Fibroblast of skin of back (primary cell): ENCODE measurements around the gene ZNF853.
"Not testable (repeated sequence)": the region's sequence is repeated elsewhere in the genome, so short reads cannot be mapped to it uniquely, and the experiment has no call there.

Experiments
- DNase-seq: peaks from one replicate; pipeline ENCODE4 v3.0.0-alpha.2; 2013

ZNF853 gene

DNA sequence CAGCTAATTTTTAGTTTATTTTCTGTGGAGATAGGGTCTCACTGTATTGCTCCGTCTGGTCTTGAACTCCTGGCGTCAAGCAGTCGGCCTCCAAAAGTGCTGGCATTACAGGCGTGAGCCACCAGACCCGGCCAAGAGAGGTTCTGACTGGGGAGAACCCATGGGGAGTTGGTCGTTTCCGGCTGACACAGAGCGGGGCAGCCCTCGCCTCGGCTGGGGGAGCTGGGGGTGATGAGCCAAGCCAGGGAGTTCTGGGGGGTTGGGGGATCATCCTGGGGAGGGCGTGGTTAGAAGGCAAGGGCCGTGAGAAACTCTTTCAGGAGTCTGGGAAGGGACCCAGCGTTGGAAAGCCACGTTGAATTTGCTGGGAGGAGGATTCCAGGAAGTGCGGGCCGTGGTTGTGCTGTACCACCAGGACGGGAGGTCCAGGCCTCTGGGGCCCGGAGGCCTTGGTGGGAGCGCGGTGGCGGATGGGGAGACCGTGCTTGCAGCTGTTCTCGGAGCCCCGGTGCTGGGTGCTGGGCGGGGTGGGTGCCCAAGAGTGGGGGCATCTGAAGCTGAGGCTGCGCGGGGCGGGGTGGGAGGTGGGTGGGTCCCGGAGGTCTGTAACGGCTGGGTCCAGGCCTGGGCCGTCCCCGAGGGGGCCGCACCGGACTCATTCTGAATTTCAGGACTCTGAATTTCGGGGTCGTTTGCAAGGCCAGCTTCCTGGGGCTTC is 8.4 kb upstream of the ZNF853 start:
- no peak for DNase-seq

DNA sequence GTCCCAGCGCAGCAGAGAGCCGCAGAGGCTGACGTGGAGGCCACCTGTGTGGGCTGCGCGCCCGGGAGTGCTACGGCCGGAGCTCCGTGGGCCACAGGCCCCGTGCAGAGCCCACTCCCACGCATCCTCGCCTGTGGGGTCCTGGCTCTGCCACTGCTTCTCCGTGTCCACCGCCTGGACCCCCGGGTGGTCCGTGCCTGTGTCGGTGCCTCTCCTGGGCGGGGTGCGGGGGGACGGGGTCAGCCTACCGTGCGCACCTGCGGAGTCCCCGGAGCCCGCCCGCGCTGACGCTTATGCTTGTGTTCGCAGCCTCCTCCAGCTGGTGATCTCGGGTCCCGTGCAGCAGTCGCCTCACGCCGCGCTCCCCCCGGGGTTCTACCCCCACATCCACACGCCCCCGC is 7.8 kb upstream of the ZNF853 start:
- DNase-seq: no peak

DNA sequence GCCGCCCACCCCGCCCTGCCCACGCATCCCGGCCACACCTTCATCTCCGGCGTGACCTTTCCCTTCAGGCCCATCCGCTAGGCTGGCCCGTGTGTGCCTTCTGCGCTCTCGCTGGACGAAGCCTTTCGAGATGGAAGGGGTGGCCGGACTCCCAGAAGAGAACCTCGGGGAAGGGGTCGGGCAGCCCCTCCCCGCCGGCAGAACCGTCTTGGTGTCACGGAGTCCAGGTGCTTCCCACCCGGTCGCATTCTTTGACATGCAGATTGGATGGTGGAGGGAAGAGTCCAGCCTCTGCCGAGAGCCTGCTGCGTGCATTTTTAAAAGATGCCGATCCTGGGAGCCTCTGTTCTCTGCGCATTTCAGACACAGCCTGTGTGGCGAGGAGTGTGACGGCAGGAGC is 7.3 kb upstream of the ZNF853 start:
- no peak for DNase-seq

DNA sequence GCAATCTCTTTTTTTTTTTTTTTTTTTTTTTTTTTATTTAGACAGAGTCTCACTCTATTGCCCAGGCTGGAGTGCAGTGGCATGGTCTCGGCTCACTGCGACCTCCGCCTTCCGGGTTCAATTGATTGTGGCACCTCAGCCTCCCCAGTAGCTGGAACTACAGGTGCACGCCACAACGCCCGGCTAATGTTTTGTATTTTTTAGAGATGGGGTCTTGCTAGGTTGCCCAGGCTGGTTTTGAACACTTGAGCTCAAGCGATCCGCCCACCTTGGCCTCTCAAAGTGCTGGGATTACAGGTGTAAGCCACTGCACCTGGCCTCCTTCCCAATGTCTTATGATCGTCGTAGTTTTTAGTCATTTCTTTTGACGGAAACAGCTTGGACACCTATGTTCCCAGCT is 6.6 kb upstream of the ZNF853 start:
- no peak for DNase-seq

DNA sequence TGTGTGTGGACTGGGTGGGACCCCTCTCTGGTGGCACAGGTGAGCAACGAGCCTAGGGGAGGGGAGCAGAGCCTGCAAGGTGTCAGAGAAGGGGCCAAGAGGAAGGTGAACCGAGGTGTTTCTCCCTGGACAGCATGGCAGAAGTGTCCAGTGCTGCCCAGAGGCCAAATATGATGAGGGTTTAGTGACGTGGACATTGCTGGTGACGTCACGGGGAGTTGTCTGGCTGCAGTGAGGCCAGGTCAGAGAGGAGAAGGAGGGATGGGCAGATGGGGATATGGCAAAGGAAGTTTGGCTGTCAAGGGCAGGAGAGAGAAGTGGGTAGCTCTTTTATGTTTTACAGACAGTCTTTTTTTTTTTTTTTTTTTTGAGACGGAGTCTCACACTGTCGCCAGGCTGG is 2.6 kb upstream of the ZNF853 start:
- no peak for DNase-seq

DNA sequence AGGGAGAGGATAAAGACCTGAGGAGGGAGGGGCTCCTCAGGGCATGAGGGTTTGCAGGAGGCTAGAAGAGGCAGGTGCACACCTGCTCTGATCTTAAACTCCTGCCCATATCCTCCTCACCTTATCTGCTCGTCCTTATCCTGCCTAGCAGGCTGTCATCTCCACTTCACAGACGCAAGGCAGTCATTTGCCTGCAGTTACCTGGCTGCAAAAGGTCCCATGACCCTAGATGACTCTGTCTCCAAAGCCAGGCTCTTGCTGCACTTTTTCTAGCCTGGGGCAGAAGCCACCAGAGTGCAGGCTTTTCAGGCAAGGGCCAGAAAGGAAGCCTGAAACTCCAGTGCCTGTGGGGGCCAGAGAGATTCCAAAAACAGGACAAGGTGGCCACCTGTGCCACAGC is 1.7 kb upstream of the ZNF853 start:
- no peak for DNase-seq

DNA sequence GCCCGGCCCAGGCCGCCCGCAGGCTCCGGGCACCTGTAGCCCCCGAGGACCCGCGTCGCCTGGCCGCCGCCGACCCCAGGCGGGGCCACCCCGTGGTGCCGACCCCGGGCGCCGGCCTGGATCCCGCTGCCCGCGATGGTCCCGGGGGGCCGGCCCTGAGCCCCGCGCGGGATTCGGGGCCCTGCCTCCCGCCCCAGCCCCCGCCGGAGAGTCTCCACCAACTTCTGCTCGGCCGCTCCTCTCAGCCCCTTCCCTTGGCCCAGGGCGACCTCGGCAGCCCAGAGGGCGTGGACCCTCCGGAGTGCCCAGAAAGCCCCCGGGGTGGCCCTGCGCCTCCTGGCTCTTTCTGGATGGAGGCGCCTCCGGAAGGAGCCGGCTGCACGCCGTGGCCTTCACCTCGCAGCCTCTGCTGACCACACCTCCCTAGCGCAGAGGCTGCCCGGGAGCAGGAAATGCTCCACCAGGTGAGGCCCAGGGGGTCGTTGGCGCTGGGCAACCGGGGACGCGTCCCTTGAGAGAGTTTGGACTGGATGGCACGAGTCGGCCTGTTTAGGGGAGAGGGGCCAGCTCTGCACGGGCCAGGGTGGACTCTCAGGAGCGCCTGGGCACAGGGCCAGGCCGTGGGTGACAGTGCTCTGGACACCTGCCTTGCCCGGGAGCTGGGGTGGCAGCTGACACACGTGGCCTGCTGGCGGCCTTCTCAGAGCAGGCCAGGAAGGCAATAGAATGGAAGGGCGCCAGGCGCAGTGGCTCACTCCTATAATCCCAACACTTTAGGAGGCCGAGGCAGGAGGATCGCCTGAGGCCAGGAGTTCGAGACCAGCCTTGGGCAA is 529 bp downstream of the ZNF853 start:
- no peak for DNase-seq

DNA sequence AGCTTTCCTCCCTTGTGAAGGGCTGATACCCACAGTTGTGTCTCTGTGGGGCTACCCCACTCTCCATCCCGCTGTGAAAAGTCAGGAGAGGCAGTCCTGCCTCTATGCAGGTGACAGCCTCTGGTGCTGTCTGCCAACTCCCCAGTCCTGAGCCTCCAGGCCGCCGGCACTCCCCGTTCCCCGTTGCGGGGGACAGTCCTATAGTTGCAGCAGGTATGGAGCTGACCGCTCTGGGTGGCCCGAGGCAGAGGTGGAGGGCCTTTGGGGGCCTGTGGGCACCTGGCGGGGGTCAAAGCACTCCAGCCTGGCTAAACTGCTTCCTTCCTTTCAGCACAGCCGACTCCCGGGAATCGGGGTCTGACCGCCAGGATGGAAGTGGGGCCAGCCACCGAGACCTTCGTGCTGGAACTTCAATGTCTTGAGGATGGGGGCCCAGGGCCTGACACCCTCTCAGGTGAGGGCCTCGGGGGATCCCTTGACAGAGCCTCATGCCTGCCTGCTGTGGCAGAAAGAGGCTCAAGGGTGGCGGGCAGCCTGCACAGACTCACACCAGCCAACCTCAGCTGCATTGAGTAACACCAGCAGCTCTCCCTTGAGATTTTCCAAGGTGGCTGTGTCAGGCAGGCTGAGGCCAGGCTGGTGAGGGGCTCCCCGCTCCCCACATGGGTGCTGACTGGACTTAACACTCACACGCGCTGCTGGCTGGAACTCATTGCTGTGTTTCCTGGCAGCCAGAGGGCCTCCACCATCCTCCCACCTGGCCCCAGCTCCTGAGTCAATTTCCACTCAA is 1.6 kb downstream of the ZNF853 start:
- DNase-seq: no peak

DNA sequence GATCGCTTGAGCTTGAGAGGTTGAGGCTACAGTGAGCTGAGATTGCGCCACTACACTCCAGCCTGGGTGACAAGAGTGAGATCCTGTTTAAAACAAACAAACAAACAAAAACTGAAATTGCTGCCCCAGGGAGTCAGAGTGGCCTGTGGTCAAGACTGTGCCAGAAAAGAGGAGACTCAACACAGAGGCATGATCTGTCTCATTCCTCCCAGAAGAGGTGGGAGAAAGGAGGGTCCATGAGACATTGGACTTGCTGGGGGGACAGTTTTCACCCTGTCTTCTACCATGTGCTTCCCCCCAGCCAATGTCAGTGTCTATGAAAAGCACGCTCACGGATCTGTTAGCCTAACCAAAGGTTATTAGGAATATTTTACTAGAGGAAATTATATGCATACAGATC is 3.2 kb downstream of the ZNF853 start:
- peak; percentile 13 for DNase-seq

DNA sequence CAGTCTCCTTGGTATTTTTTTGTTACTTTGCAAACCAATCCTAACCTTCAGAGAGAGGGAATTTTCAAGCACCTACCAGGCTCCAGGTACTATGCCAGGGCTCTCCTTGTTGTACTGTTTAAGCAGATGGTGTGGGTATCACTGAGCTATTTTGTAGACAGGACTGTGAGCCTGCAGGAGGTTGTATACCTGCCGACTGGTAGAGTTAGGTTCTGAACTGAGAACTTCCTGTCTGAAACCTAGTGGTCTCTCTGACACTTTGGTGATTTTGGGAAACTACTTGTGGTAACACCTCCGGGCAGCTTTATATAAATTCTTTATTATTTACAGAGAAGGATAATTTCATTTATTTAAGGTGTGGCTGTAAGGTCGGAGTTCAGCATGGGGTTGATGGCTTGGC is 4.6 kb downstream of the ZNF853 start:
- DNase-seq: no peak

DNA sequence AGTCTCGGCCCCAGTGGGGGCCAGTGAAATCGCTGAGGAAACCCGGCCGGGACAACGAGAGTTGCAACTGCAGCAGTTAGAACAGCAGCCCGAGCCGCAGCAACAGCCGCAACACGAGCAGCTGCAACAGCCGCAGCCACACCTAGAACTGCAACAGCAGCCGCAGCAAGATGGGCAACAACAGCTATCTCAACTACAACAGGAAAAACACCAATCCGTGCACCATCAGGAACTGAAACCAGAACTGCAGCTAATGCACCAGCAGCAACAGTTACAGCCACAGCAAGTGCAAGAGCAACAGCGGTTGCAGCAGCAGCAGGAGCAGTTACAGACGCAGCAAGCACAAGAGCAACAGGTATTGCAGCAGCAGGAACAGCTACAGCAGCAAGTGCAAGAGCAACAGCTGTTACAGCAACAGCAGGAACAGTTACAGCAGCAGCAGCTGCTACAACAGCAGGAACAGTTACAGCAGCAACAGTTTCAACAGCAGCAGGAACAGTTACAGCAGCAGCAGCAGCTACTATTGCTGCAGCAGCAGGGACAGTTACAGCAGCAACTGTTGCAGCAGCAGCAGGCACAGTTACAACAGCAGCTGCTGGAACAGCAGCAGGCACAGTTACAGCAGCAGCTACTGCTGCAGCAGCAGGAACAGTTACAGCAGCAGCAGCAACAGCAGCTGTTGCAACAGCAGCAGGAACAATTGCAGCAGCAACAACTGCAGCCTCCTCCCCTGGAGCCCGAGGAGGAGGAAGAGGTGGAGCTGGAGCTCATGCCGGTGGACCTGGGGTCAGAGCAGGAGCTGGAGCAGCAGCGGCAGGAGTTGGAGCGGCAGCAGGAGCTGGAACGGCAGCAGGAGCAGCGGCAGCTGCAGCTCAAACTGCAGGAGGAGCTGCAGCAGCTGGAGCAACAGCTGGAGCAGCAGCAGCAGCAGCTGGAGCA is 6.1 kb downstream of the ZNF853 start:
- no peak for DNase-seq

DNA sequence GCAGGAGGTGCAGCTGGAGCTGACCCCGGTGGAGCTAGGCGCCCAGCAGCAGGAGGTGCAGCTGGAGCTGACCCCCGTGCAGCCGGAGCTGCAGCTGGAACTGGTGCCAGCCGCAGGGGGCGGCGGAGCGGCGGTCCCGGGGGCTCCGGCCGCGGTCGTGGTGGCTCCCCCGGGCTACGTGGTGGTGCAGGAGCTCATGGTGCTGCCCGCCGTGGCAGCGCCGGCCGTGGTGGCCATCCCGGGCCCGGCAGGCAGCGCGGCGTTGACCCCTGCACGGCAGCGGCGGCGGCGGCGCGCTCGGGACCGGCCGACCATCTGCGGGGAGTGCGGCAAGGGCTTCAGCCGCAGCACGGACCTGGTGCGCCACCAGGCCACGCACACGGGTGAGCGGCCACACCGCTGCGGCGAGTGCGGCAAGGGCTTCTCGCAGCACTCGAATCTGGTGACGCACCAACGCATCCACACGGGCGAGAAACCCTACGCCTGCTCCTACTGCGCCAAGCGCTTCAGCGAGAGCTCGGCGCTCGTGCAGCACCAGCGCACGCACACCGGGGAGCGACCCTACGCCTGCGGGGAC is 6.8 kb downstream of the ZNF853 start:
- no peak for DNase-seq

DNA sequence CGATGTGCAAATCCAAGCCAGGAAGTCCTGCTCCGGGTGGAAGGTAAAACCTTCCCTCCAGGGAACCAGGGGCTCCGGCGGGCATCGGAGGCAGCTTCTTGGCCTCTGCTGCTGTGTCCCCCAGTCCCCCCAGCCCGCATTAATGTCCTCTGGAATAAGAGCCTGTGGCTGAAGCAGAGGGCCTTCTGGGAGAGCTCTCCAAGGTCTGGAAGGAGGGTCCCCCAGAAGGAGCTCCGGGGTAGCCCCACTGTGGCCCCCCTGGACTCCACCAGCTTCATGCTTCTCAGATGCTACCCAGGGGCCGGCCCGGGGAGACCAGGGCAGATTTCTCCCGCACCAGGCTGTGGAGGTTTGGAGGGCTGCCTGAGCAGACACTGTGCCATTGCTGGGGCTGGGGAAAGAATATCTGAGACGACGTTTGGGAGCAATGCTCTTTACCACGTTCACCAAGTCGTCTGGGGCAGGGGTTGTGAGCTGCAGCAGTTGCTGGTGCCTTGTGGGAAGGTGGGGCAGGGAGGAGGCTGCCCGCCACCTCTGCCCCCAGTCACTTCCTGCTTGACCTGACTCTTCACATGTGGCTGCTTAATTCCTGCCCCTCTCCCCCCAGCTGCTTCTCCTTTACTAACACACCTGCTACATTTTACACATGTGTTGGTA is 8.3 kb downstream of the ZNF853 start:
- no peak for DNase-seq

DNA sequence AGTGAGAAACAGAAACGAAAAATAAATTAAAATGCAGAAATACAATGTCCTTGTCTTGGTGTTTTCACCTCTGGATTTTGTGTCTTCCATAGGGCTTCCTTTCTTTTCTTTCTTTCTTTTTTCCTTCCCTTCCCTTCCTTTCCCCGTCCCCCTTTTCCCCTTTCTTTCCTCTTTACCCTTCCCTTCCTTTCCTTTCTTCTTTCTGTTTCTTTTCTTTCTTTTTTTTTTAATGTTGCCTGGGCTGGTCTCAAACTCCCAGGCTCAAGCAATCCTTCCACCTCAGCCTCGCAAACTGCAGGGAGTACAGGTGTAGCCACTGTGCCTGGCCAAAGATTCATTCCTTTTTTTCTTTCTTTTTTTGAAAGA is 8.8 kb downstream of the ZNF853 start:
- DNase-seq: no peak

DNA sequence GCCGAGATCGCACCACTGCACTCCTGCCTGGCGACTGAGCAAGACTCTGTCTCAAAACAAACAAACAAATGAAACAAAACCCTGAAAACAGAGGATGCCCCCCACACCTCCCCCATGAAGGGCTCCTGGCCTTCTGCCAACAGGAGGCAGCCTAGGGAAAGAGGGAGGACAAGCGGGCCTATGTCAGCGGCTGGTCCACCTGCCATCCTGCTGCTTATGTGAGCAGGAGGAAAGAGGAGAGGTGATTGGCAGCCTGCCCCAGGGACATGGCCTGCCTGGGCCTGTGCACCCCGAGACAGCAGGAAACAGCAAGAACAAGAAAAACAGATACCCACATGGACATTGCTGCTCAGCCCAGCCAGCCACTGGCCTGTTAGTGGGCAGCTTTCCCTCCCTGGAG is 12.6 kb downstream of the ZNF853 start:
- DNase-seq: no peak

DNA sequence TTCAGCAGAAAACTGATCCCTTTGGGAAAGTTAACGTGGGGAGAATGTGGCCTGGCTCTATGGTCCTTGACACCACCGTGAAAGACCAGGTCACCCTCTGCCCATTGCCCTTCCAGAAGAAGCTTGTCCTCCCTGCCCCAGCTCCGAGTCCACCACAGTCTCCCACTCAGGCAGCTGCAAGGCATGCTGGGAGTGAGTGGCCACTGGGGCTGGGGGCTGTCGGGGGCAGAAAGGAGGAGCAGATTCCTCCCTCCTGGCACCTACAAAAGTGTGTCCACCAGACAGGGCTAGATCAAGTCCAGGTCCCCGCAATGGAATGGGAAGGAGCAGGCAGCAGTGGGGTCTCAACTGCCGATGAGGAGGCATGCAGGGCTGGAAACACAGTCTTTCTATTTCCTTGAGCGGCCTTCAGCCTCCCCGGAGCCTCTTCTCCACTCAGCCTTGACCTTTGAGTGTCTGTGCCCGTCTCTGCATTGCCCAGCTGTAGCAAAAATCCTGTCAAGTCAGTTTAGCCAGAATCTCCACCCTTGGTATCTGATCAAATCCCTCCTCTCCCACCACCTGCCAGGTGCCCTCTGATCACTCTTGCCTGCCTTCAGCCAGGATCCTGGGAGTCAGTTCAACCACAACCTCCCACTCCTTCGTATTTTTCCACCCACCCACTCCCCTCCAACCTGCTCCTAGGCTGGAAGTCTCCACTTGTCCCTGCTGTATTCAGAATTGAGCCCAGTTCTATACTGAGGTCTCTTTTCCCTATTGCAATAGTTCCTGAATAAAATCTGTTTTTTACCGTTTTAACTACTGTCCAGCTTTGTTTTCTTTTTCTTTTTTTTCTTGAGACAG is 14.8 kb downstream of the ZNF853 start:
- no peak for DNase-seq

DNA sequence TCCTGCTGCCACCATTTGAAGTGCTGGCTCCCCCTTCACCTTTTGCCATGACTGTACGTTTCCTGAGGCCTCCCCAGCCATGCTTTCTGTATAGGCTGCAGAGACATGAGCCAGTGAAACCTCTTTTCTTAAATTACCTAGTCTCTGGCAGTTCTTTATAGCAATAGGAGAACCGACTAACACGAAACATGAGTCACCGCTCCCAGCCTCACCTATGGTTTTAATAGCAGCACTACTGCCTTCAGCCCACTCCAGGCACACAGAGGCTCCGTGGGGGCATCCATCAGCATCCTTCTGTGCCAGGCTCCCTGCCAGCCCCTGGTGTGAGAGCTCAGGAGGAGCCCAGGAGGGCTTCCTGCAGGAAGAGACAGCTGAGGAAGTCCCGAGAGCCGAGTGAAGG is 16.2 kb downstream of the ZNF853 start:
- DNase-seq: no peak

DNA sequence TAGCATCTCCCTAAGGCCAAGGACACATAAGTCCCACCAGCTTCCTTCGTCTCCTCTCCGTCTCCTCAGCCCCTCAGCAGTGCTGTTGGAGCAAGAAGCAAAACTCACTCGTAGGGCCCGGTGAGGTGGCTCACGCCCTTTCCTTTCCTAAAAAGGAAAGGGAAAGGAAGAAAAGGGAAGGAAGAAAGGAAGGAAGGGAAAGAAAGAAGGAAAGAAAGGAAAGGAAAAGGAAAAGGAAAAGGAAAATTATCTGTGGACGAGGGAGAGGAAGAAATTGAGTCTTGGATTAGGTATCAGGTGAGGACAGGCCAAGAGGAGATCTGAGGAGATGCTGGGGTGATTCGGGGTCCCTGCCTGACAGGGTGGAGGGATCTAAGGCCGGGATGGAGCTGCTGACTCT is 18.6 kb downstream of the ZNF853 start:
- DNase-seq: no peak

DNA sequence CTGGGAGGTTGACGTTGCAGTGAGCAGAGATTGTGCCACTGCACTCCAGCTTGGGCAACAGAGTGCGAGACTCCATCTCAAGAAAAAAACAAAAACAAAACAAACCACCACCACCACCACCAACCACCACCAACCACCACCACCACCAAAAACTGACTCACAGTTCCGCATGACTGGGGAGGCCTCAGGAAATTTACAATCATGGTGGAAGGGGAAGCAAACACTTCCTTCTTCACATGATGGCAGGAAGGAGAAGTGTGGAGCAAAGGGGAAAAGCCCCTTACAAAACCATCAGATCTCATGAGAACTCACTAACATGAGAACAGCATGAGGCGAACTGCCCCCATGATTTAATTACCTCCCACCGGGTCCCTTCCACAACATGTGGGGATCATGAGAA is 19.6 kb downstream of the ZNF853 start:
- DNase-seq: not testable (repeated sequence)

DNA sequence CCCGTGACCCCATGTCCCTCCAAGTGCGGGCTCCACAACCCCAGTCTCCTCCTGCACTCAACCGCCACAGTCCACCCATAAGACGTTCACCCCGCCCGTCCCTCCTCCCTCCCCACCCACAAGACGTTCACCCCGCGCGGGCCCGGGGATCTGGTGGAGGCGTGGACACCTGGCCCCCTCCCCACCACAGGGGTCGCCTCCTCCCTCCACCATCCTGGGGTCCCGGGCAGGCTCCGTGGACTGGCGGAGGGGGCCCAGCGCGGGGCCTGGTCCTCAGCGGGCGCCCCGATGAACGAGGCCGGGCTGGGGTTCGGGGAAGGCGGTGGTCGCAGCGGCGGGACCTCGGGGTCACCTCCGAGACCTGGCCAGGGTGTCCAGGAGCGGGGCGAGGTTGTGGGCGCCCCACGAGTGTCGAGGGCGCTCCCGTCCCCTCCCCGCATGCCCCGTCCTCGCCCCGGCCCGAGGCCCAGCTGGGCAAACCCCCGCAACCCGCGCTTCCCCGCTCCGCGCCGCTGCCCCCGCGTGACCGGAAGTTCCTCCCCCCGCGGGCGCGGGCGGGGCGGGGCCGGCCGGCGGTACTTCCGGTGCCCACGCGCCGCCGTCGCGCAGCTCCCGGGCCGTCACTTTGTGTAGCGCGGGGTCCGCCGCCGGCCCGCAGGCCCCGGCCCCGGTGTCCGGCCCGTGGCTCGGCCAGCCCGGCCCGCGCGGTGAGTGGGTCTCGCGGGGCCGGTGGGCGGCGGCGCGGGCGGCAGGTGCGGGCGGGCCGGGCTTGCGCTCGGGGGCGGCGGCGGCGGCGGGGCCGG is 21.5 kb downstream of the ZNF853 start, which contains the start of gene ZNF316:
ZNF316 (plus strand) TSS at position 578 of the 803 bp plus-strand sequence. CDS start 5,092 bp downstream, outside the sequence.
- peak; percentile 44 for DNase-seq
